Type B pancreatic cell (in vitro differentiated cells): ENCODE measurements around the gene TMPRSS2. TPM values are rescaled to one million over a fixed set of nuclear protein-coding genes. Genes with fewer than 3 reads are reported as not detected.

Experiments used
- DNase-seq: peaks from one replicate; pipeline ENCODE4 v3.0.0; 2021; ENCODE audit warnings: mixed read lengths; ENCODE audit not compliant: unreplicated experiment; ENCODE audit errors: extremely low spot score
- H3K27ac Mint-ChIP-seq: 2 replicates; pipeline ENCODE4 v1.8.0; 2021; ENCODE audit warnings: mild to moderate bottlenecking, mixed read lengths
- H3K27me3 Mint-ChIP-seq: 2 replicates; pipeline ENCODE4 v1.8.0; 2021; ENCODE audit warnings: mixed read lengths
- H3K36me3 Mint-ChIP-seq: 2 replicates; pipeline ENCODE4 v1.8.0; 2021; ENCODE audit warnings: mixed read lengths
- H3K4me1 Mint-ChIP-seq: one replicate; pipeline ENCODE4 v1.8.0; 2021; ENCODE audit warnings: mixed read lengths; ENCODE audit not compliant: unreplicated experiment
- H3K4me3 Mint-ChIP-seq: 2 replicates; pipeline ENCODE4 v1.8.0; 2021; ENCODE audit warnings: mild to moderate bottlenecking, mixed read lengths
- H3K9me3 Mint-ChIP-seq: 2 replicates; pipeline ENCODE4 v1.8.0; 2021; ENCODE audit warnings: mixed read lengths
- total RNA-seq: library from RNA; stranded (reverse); gene quantifications from 2 replicates; pipeline ENCODE4 v1.2.1, GENCODE V29; 2021; ENCODE audit warnings: low replicate concordance
- TF ChIP-seq, protein P1 (sequence below): fragments of 200-600 bp; sonication (generic); conservative IDR thresholded peaks from 2 replicates; pipeline ENCODE4 v1.5.0; 2021; ENCODE audit warnings: antibody characterized with exemption, mild to moderate bottlenecking

TMPRSS2 gene
- total RNA-seq, 1 donor from 2014 or later = 82.1 TPM

GRCh38 chr21:41475714-41476420 is 32.1 kb downstream of the TMPRSS2 start:
- Mint-ChIP-seq H3K4me3 (no peak overlapping the region), H3K27ac (no peak overlapping the region), H3K9me3 (no peaks in the 10 kb centered on the region), H3K4me1 (peaks cover 26% of the 10 kb centered on the region), H3K36me3 (no peaks in the 10 kb centered on the region), H3K27me3 (no peaks in the 10 kb centered on the region)
- TF ChIP-seq, protein P1, sequence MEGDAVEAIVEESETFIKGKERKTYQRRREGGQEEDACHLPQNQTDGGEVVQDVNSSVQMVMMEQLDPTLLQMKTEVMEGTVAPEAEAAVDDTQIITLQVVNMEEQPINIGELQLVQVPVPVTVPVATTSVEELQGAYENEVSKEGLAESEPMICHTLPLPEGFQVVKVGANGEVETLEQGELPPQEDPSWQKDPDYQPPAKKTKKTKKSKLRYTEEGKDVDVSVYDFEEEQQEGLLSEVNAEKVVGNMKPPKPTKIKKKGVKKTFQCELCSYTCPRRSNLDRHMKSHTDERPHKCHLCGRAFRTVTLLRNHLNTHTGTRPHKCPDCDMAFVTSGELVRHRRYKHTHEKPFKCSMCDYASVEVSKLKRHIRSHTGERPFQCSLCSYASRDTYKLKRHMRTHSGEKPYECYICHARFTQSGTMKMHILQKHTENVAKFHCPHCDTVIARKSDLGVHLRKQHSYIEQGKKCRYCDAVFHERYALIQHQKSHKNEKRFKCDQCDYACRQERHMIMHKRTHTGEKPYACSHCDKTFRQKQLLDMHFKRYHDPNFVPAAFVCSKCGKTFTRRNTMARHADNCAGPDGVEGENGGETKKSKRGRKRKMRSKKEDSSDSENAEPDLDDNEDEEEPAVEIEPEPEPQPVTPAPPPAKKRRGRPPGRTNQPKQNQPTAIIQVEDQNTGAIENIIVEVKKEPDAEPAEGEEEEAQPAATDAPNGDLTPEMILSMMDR = no peak
- DNase-seq = no peak

DNA sequence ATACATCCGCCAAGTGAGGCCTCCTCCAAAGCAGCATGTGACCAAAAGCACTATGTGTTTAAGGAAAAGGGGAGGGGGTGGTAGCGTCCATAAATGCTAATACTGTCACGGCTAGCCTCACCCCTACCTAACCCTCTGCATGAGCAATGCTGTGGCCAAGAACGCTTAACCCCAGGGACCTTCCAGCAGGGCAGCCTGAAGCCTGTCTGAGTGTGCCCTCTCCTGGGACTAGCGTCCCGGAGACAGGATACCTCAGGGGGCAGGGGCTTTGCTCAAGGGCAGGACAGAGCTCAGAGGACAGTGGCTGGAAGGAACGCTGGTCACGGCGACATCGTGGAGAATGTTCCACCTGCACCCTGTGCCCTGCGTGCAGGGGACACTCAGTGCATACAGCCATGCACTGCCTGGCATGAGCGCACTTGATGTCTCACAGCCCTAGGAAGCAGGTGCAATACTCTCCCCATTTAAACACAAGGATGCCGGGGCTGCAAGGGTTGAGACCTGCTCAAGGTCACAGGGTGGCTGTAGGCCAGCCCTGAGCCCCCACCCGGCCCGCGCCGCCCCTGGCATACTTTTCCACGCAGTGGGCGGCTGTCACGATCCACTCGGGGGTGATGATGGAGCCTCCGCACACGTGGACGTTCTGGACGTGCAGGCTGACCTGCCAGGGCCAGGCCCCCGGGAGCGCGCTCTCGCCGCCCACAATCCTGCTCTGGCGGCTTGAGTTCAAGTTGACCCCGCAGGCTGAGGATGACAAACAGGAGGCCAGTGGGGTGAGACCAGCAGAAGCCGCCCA is 35.0 kb downstream of the TMPRSS2 start:
- no peak overlapping the region for H3K4me3 Mint-ChIP-seq
- TF ChIP-seq, protein P1 = no peak
- H3K4me1 Mint-ChIP-seq = peaks cover 9% of the 10 kb centered on the region
- no peaks in the 10 kb centered on the region for H3K9me3 Mint-ChIP-seq
- no peaks in the 10 kb centered on the region for H3K27me3 Mint-ChIP-seq
- H3K36me3 Mint-ChIP-seq = peaks cover 12% of the 10 kb centered on the region
- no peak for DNase-seq
- peak overlapping the region; percentile 67 for H3K27ac Mint-ChIP-seq

DNA sequence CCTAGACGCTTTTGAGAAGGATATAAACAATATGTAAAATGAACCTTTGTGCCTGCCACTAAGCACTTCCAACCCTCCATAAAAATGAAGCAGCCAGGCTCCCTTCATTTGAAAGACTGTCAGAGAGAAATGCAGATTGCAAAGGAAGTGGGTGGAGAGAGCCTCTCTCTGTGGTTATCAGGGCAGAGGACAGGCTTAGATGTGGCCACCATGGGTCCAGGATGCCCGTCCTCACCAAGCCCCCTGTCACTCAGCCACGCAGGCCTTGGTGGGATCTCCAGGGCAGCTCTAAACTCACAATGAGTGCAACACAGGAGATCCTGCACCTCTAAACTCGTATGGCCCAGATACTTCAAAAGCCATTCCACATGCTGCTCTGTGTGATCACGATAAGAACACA is 37.9 kb downstream of the TMPRSS2 start:
- no peaks in the 10 kb centered on the region for H3K9me3 Mint-ChIP-seq
- H3K36me3 Mint-ChIP-seq = peaks cover 20% of the 10 kb centered on the region
- no peak overlapping the region for H3K27ac Mint-ChIP-seq
- TF ChIP-seq, protein P1 = no peak
- no peaks in the 10 kb centered on the region for H3K27me3 Mint-ChIP-seq
- no peak for DNase-seq
- H3K4me3 Mint-ChIP-seq = no peak overlapping the region
- no peaks in the 10 kb centered on the region for H3K4me1 Mint-ChIP-seq

DNA sequence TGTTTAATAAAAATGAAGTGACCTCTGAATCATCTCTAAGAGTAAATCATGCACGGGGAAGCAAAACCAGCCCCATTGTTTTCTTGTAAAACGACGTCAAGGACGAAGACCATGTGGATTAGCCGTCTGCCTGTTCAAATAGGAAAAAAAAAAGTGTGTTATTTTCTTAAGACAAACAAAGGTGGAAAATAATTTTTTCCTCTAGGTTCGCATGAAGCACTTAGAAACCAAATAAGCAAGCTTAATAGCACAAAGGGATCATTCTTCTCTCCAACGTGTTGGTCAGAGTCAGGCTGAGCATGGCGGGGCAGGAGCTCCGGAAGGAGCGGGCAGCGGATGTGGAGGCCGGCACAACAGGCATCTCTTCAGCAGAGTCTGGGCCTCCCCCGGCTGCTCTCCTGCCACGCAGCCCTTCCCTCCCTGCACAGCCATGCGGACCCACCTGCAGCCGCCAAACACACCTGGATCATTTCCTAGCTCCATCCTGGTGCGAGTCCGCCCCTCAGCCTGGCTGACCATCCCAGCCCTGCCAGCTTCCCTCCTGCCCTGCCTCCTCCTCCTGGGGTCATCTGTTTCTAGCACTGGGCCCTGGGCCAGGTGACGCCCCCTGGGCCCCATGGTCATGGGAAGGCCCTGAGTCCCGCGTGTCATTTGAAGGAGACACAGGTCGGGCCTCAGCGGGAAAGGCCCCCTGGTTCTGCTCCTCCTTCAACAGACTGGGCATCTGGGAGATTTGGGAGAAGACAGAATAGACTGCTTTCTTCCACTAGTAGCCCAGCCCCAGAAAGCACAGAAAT is 41.7 kb downstream of the TMPRSS2 start:
- peaks cover 34% of the 10 kb centered on the region for H3K36me3 Mint-ChIP-seq
- TF ChIP-seq, protein P1 = no peak
- H3K9me3 Mint-ChIP-seq = no peaks in the 10 kb centered on the region
- H3K4me3 Mint-ChIP-seq = no peak overlapping the region
- no peaks in the 10 kb centered on the region for H3K27me3 Mint-ChIP-seq
- no peak for DNase-seq
- peak overlapping the region; percentile 31 for H3K27ac Mint-ChIP-seq
- no peaks in the 10 kb centered on the region for H3K4me1 Mint-ChIP-seq

DNA sequence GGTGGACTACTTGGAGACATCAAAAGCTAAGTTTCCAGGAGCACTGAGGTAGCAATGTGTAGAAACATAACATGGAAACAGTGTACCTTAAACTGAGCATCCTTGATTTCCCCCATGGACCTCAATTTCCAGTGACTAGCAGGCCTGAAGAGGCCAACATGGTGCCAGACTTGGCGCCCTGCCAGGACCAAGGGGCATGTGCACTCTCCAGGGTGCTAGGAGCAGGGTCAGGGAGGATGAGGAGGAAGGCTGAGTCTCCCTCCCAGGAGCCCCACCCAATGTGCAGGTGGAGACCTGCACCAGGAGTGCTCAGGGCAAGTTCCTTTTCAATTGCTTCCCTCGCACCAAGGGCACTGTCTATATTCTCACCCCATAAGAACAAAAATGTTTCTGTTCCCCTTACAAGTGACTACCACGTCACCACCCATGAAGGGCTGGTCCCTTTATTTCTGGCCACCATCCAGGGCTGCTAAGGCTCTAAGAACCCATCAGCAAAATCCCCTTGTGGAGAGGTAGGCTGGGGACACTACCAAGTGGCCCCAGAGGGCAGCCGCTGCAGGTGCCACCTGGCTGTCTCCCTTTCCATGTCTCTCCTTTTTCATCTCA is 42.7 kb downstream of the TMPRSS2 start:
- no peak overlapping the region for H3K4me3 Mint-ChIP-seq
- no peak for DNase-seq
- no peaks in the 10 kb centered on the region for H3K4me1 Mint-ChIP-seq
- H3K9me3 Mint-ChIP-seq = no peaks in the 10 kb centered on the region
- TF ChIP-seq, protein P1 = no peak
- H3K27ac Mint-ChIP-seq = no peak overlapping the region
- peaks cover 34% of the 10 kb centered on the region for H3K36me3 Mint-ChIP-seq
- no peaks in the 10 kb centered on the region for H3K27me3 Mint-ChIP-seq
